22Rv1 (cell line): ENCODE data around the gene CREG1.

Source experiments
- ZFX ChIP-seq: fragments of 450-650 bp; IDR thresholded peaks from 2 replicates; pipeline ENCODE4 v1.6.1; 2017; ENCODE audit warnings: antibody characterized with exemption, borderline replicate concordance
- TF ChIP-seq, protein P1 (sequence below): fragments of 450-650 bp; IDR thresholded peaks from 2 replicates; pipeline ENCODE4 v1.5.1; 2017; ENCODE audit warnings: mild to moderate bottlenecking

GRCh38 chr1:167518331-167518700 lies 35.2 kb downstream of the CREG1 start, which contains the start of gene CD247:
- TF ChIP-seq, protein P1, sequence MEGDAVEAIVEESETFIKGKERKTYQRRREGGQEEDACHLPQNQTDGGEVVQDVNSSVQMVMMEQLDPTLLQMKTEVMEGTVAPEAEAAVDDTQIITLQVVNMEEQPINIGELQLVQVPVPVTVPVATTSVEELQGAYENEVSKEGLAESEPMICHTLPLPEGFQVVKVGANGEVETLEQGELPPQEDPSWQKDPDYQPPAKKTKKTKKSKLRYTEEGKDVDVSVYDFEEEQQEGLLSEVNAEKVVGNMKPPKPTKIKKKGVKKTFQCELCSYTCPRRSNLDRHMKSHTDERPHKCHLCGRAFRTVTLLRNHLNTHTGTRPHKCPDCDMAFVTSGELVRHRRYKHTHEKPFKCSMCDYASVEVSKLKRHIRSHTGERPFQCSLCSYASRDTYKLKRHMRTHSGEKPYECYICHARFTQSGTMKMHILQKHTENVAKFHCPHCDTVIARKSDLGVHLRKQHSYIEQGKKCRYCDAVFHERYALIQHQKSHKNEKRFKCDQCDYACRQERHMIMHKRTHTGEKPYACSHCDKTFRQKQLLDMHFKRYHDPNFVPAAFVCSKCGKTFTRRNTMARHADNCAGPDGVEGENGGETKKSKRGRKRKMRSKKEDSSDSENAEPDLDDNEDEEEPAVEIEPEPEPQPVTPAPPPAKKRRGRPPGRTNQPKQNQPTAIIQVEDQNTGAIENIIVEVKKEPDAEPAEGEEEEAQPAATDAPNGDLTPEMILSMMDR = no peak
- TF ChIP-seq ZFX = no peak
